SK-N-MC (cell line): ENCODE data around the gene TP53I11.

ENCODE experiments used
- EZH2 ChIP-seq: fragments of 200-600 bp; sonication (generic); IDR thresholded peaks from one replicate; pipeline ENCODE4 v1.6.1; 2017; ENCODE audit warnings: antibody characterized with exemption
- POLR2AphosphoS5 ChIP-seq: IDR thresholded peaks from 2 replicates; pipeline ENCODE4 v1.6.1; 2012; ENCODE audit warnings: mild to moderate bottlenecking, low read depth, low read length, borderline replicate concordance

GRCh38 chr11:44952082-44952481 is 1.4 kb upstream of the TP53I11 start:
- TF ChIP-seq EZH2 (no peak), POLR2AphosphoS5 (no peak)
